Measurements from ENCODE around the gene MYOD1.

Gene MYOD1

GRCh38 chr11:17744151-17744940 is 25.0 kb downstream of the MYOD1 start:
- TF ChIP-seq MAX (IDR thresholded peaks at IDR 0.05): no peak

GRCh38 chr11:17745023-17745772 is 25.8 kb downstream of the MYOD1 start:
- no peak for TF ChIP-seq CEBPB (IDR thresholded peaks at IDR 0.05)
- no peak for TF ChIP-seq TAF1 (IDR thresholded peaks at IDR 0.05; ENCODE audit: low read depth)
- no peak for TF ChIP-seq NFIC (IDR thresholded peaks at IDR 0.05)
- TF ChIP-seq USF1 (IDR thresholded peaks at IDR 0.05): no peak
- no peak for TF ChIP-seq YY1 (IDR thresholded peaks at IDR 0.05; ENCODE audit: low read depth)
- no peak for TF ChIP-seq CREB1 (IDR thresholded peaks at IDR 0.05; ENCODE audit: low read depth)
- TF ChIP-seq ZBTB7A (IDR thresholded peaks at IDR 0.05; ENCODE audit: low read depth): no peak

GRCh38 chr11:17746096-17746495 is 26.7 kb downstream of the MYOD1 start:
- TF ChIP-seq ZBTB7A (IDR thresholded peaks at IDR 0.05; ENCODE audit: low read depth) (no peak), REST (IDR thresholded peaks at IDR 0.05; ENCODE audit: low read depth) (no peak), USF1 (IDR thresholded peaks at IDR 0.05) (no peak), TAF1 (IDR thresholded peaks at IDR 0.05; ENCODE audit: low read depth) (no peak), CEBPB (IDR thresholded peaks at IDR 0.05) (no peak), MAX (IDR thresholded peaks at IDR 0.05) (no peak), TEAD4 (IDR thresholded peaks at IDR 0.05) (no peak), CREB1 (IDR thresholded peaks at IDR 0.05; ENCODE audit: low read depth) (no peak), EGR1 (IDR thresholded peaks at IDR 0.05) (no peak), YY1 (IDR thresholded peaks at IDR 0.05; ENCODE audit: low read depth) (no peak), RAD21 (IDR thresholded peaks at IDR 0.05; ENCODE audit: low read depth) (no peak)

- TF ChIP-seq ZBTB7A (IDR thresholded peaks at IDR 0.05; ENCODE audit: low read depth): no peak
- no peak for TF ChIP-seq EP300 (IDR thresholded peaks at IDR 0.05; ENCODE audit: borderline replicate concordance)
- no peak for TF ChIP-seq YY1 (IDR thresholded peaks at IDR 0.05; ENCODE audit: low read depth)
- TF ChIP-seq EGR1 (IDR thresholded peaks at IDR 0.05): no peak
- TF ChIP-seq TAF1 (IDR thresholded peaks at IDR 0.05; ENCODE audit: low read depth): no peak
- TF ChIP-seq CREB1 (IDR thresholded peaks at IDR 0.05; ENCODE audit: low read depth): no peak
- TF ChIP-seq USF1 (IDR thresholded peaks at IDR 0.05): no peak
- no peak for TF ChIP-seq CEBPB (IDR thresholded peaks at IDR 0.05)
- TF ChIP-seq FOXM1 (IDR thresholded peaks at IDR 0.05; ENCODE audit: borderline replicate concordance, low read depth): no peak
- no peak for TF ChIP-seq REST (IDR thresholded peaks at IDR 0.05; ENCODE audit: low read depth)
- TF ChIP-seq RAD21 (IDR thresholded peaks at IDR 0.05; ENCODE audit: low read depth): no peak
- TF ChIP-seq MAX (IDR thresholded peaks at IDR 0.05): no peak
- no peak for TF ChIP-seq TEAD4 (IDR thresholded peaks at IDR 0.05)
Observed at GRCh38 chr11:17747131-17747955, 28.0 kb downstream of the MYOD1 start.

- no peak for TF ChIP-seq REST (IDR thresholded peaks at IDR 0.05; ENCODE audit: low read depth)
- no peak for TF ChIP-seq RAD21 (IDR thresholded peaks at IDR 0.05; ENCODE audit: low read depth)
- no peak for TF ChIP-seq CREB1 (IDR thresholded peaks at IDR 0.05; ENCODE audit: low read depth)
- no peak for TF ChIP-seq ZBTB7A (IDR thresholded peaks at IDR 0.05; ENCODE audit: low read depth)
- TF ChIP-seq MAX (IDR thresholded peaks at IDR 0.05): no peak
- TF ChIP-seq NFIC (IDR thresholded peaks at IDR 0.05): no peak
- TF ChIP-seq YY1 (IDR thresholded peaks at IDR 0.05; ENCODE audit: low read depth): no peak
- TF ChIP-seq EGR1 (IDR thresholded peaks at IDR 0.05): no peak
- TF ChIP-seq EP300 (IDR thresholded peaks at IDR 0.05; ENCODE audit: borderline replicate concordance): no peak
- no peak for TF ChIP-seq TEAD4 (IDR thresholded peaks at IDR 0.05)
- no peak for TF ChIP-seq USF1 (IDR thresholded peaks at IDR 0.05)
- no peak for TF ChIP-seq FOXM1 (IDR thresholded peaks at IDR 0.05; ENCODE audit: borderline replicate concordance, low read depth)
- TF ChIP-seq TCF12 (IDR thresholded peaks at IDR 0.05; ENCODE audit: low read depth): no peak
- TF ChIP-seq TAF1 (IDR thresholded peaks at IDR 0.05; ENCODE audit: low read depth): no peak
- no peak for TF ChIP-seq CEBPB (IDR thresholded peaks at IDR 0.05)
Observed at GRCh38 chr11:17748044-17748443, 28.7 kb downstream of the MYOD1 start.

Data from Ishikawa (cell line).